Measurements from ENCODE around the gene CNTRL. TPM values are rescaled to one million over a fixed set of nuclear protein-coding genes. Genes with fewer than 3 reads are reported as not detected.

Gene CNTRL
- total RNA-seq, 1 donor from 2014 or later: 18.2 TPM

GRCh38 chr9:121133104-121133816, 58.5 kb downstream of the CNTRL start:
- H3K9me3 Mint-ChIP-seq (ENCODE audit: low read depth): peaks cover 7% of the 10 kb centered on the region
- H3K36me3 Mint-ChIP-seq (ENCODE audit: insufficient read depth): peaks cover 26% of the 10 kb centered on the region
- no peaks in the 10 kb centered on the region for H3K27me3 Mint-ChIP-seq
- no peak for TF ChIP-seq CTCF (IDR thresholded peaks at IDR 0.05; ENCODE audit: unreplicated experiment)
- H3K27ac Mint-ChIP-seq: no peak overlapping the region
- DNase-seq (ENCODE audit: low spot score, unreplicated experiment): peak; percentile 18
- peaks cover 12% of the 10 kb centered on the region for H3K4me1 Mint-ChIP-seq (ENCODE audit: low read depth)
- no peak overlapping the region for H3K4me3 Mint-ChIP-seq (ENCODE audit: low read depth)

GRCh38 chr9:121135642-121136041, 60.9 kb downstream of the CNTRL start:
- peaks cover 11% of the 10 kb centered on the region for H3K36me3 Mint-ChIP-seq (ENCODE audit: insufficient read depth)
- TF ChIP-seq CTCF (IDR thresholded peaks at IDR 0.05; ENCODE audit: unreplicated experiment): no peak
- DNase-seq (ENCODE audit: low spot score, unreplicated experiment): no peak
- no peak overlapping the region for H3K27ac Mint-ChIP-seq
- H3K4me1 Mint-ChIP-seq (ENCODE audit: low read depth): peaks cover 7% of the 10 kb centered on the region
- H3K9me3 Mint-ChIP-seq (ENCODE audit: low read depth): no peaks in the 10 kb centered on the region
- H3K27me3 Mint-ChIP-seq: no peaks in the 10 kb centered on the region
- H3K4me3 Mint-ChIP-seq (ENCODE audit: low read depth): no peak overlapping the region

GRCh38 chr9:121138561-121138960, 63.8 kb downstream of the CNTRL start:
- Mint-ChIP-seq H3K4me3 (ENCODE audit: low read depth) (no peak overlapping the region), H3K27ac (no peak overlapping the region), H3K27me3 (no peaks in the 10 kb centered on the region), H3K36me3 (ENCODE audit: insufficient read depth) (peaks cover 11% of the 10 kb centered on the region), H3K4me1 (ENCODE audit: low read depth) (peaks cover 2% of the 10 kb centered on the region), H3K9me3 (ENCODE audit: low read depth) (no peaks in the 10 kb centered on the region)
- no peak for DNase-seq (ENCODE audit: low spot score, unreplicated experiment)
- TF ChIP-seq CTCF (IDR thresholded peaks at IDR 0.05; ENCODE audit: unreplicated experiment): no peak

- no peak overlapping the region for H3K27ac Mint-ChIP-seq
- H3K9me3 Mint-ChIP-seq (ENCODE audit: low read depth): no peaks in the 10 kb centered on the region
- H3K4me3 Mint-ChIP-seq (ENCODE audit: low read depth): no peak overlapping the region
- H3K27me3 Mint-ChIP-seq: no peaks in the 10 kb centered on the region
- peaks cover 2% of the 10 kb centered on the region for H3K4me1 Mint-ChIP-seq (ENCODE audit: low read depth)
- no peak for TF ChIP-seq CTCF (IDR thresholded peaks at IDR 0.05; ENCODE audit: unreplicated experiment)
- H3K36me3 Mint-ChIP-seq (ENCODE audit: insufficient read depth): peaks cover 11% of the 10 kb centered on the region
- DNase-seq (ENCODE audit: low spot score, unreplicated experiment): no peak
Observed at GRCh38 chr9:121138973-121139372, 64.2 kb downstream of the CNTRL start.

GRCh38 chr9:121140162-121140561, 65.4 kb downstream of the CNTRL start:
- no peak for DNase-seq (ENCODE audit: low spot score, unreplicated experiment)
- Mint-ChIP-seq H3K27me3 (no peaks in the 10 kb centered on the region), H3K4me1 (ENCODE audit: low read depth) (peaks cover 2% of the 10 kb centered on the region), H3K9me3 (ENCODE audit: low read depth) (no peaks in the 10 kb centered on the region), H3K27ac (no peak overlapping the region), H3K4me3 (ENCODE audit: low read depth) (no peak overlapping the region), H3K36me3 (ENCODE audit: insufficient read depth) (peaks cover 13% of the 10 kb centered on the region)
- no peak for TF ChIP-seq CTCF (IDR thresholded peaks at IDR 0.05; ENCODE audit: unreplicated experiment)
